PC-9 (cell line): Measurements from ENCODE around the gene KIAA0040. TPM values are rescaled to one million over a fixed set of nuclear protein-coding genes. Genes with fewer than 3 reads are reported as not detected.

Source experiments
- BruUV-seq: library from RNA; stranded (reverse); fragments of 400-500 nt; replicated peaks from 2 replicates; lab custom pipeline; 2021; lab: Mats Ljungman, UMichigan
- CTCF ChIA-PET: fragments of 300-600 bp; sonication (Branson Sonifier 250); formaldehyde crosslinking; loops from one replicate; lab custom pipeline; 2022; ENCODE audit warnings: antibody characterized with exemption; lab: Charles Lee
- POLR2A ChIA-PET: fragments of 300-600 bp; sonication (Branson Sonifier 250); formaldehyde crosslinking; loops from one replicate; lab custom pipeline; 2022; ENCODE audit warnings: antibody characterized with exemption; ENCODE audit not compliant: unreplicated experiment; lab: Charles Lee
- DNase-seq, 2 experiments: peaks; one replicate each; pipeline versions ENCODE4 v3.0.0 to v3.0.0-alpha.2; 2015 to 2022; ENCODE audit warnings: mixed read lengths in 1 of 2
- H2AFZ ChIP-seq: fragments of 200-600 bp; sonication (generic); 2 replicates; pipeline ENCODE4 v1.8.1; 2017; ENCODE audit warnings: antibody characterized with exemption
- H3F3A ChIP-seq: fragments of 200-600 bp; sonication (generic); 2 replicates; pipeline ENCODE4 v1.8.1; 2017; ENCODE audit warnings: antibody characterized with exemption, mild to moderate bottlenecking, low read depth; ENCODE audit not compliant: insufficient read depth
- H3K27ac ChIP-seq: fragments of 200-600 bp; sonication (generic); 2 replicates; pipeline ENCODE4 v1.6.1; 2016; ENCODE audit warnings: mixed run types
- H3K27me3 ChIP-seq: fragments of 200-600 bp; sonication (generic); 2 replicates; pipeline ENCODE4 v1.6.1; 2016; ENCODE audit warnings: low read depth, mixed run types; ENCODE audit not compliant: insufficient read depth
- H3K36me3 ChIP-seq: fragments of 200-600 bp; sonication (generic); 2 replicates; pipeline ENCODE4 v1.6.1; 2016; ENCODE audit warnings: low read depth, mixed run types
- H3K4me1 ChIP-seq: fragments of 200-600 bp; sonication (generic); replicated peaks from 2 replicates; pipeline ENCODE4 v1.6.1; 2016; ENCODE audit warnings: mixed run types; ENCODE audit not compliant: insufficient read depth
- H3K4me2 ChIP-seq: fragments of 200-600 bp; sonication (generic); 2 replicates; pipeline ENCODE4 v1.6.1; 2017; ENCODE audit warnings: mixed run types
- H3K4me3 ChIP-seq: fragments of 200-600 bp; sonication (generic); 2 replicates; pipeline ENCODE4 v1.6.1; 2016; ENCODE audit warnings: mixed run types
- H3K79me2 ChIP-seq: fragments of 200-600 bp; sonication (generic); 2 replicates; pipeline ENCODE4 v1.6.1; 2017; ENCODE audit warnings: low read depth, mixed run types
- H3K9me2 ChIP-seq: fragments of 200-600 bp; sonication (generic); 2 replicates; pipeline ENCODE4 v1.8.1; 2017; ENCODE audit warnings: mild to moderate bottlenecking; ENCODE audit not compliant: insufficient read depth
- H3K9me3 ChIP-seq: fragments of 200-600 bp; sonication (generic); 2 replicates; pipeline ENCODE4 v1.8.1; 2016; ENCODE audit warnings: low read depth; ENCODE audit not compliant: insufficient read depth
- H4K20me1 ChIP-seq: fragments of 200-600 bp; sonication (generic); 2 replicates; pipeline ENCODE4 v1.8.1; 2017; ENCODE audit not compliant: insufficient read depth
- EZH2 ChIP-seq: fragments of 200-600 bp; sonication (generic); IDR thresholded peaks from 2 replicates; pipeline ENCODE4 v1.8.0; 2017; ENCODE audit warnings: antibody characterized with exemption, low read depth
- intact Hi-C: fragments of 100-400 bp; cut with micrococcal nuclease; formaldehyde crosslinking; loops from one replicate; pipeline ENCODE4 v1.10.0; 2022; ENCODE audit not compliant: unreplicated experiment
- total RNA-seq: library from RNA; stranded (reverse); gene quantifications from 2 replicates; pipeline ENCODE4 v1.2.3, GENCODE V29; 2021
- TF ChIP-seq, protein P1 (sequence below): fragments of 200-600 bp; sonication (generic); conservative IDR thresholded peaks from 2 replicates; pipeline ENCODE4 v1.6.1; 2017; ENCODE audit warnings: mixed run types, antibody characterized with exemption, mild to moderate bottlenecking, moderate library complexity

Gene KIAA0040
- total RNA-seq, 1 experiment from 2014 or later = 8.8 TPM

DNA sequence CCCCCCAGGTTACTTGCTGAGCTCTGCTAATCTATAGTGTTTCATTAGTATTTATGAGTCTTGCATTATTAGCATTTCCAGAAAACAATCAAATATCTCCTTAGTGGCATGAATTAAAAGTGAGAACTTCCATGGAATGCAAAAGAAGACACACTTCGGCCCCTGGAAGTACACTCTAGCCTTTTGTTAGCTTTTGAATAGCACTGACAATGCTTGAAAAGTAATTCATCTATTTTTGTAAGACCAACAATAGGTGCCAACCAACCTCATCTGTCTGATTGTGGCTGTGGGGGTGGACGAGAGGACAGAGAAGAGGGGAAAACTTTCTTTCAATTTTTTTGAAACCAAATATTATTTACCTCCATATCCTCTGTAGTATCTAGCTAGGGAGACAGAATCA, 27.8 kb downstream of the KIAA0040 start:
- Histone ChIP-seq H3K9me2 (no peaks in the 10 kb centered on the region), H2AFZ (no peak overlapping the region), H3K4me1 (peaks cover 9% of the 10 kb centered on the region), H3F3A (peaks cover 10% of the 10 kb centered on the region; the same call in 1 of the 2 replicates), H3K27ac (no peak overlapping the region), H3K4me3 (no peak overlapping the region), H3K9me3 (no peaks in the 10 kb centered on the region), H3K27me3 (no peaks in the 10 kb centered on the region), H3K36me3 (no peaks in the 10 kb centered on the region), H3K4me2 (no peak overlapping the region), H4K20me1 (no peaks in the 10 kb centered on the region), H3K79me2 (no peaks in the 10 kb centered on the region)
- TF ChIP-seq, protein P1, sequence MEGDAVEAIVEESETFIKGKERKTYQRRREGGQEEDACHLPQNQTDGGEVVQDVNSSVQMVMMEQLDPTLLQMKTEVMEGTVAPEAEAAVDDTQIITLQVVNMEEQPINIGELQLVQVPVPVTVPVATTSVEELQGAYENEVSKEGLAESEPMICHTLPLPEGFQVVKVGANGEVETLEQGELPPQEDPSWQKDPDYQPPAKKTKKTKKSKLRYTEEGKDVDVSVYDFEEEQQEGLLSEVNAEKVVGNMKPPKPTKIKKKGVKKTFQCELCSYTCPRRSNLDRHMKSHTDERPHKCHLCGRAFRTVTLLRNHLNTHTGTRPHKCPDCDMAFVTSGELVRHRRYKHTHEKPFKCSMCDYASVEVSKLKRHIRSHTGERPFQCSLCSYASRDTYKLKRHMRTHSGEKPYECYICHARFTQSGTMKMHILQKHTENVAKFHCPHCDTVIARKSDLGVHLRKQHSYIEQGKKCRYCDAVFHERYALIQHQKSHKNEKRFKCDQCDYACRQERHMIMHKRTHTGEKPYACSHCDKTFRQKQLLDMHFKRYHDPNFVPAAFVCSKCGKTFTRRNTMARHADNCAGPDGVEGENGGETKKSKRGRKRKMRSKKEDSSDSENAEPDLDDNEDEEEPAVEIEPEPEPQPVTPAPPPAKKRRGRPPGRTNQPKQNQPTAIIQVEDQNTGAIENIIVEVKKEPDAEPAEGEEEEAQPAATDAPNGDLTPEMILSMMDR = no peak
- TF ChIP-seq EZH2 = no peak
- ChIA-PET POLR2A (no interaction called here), CTCF (no interaction called here)
- no peak for DNase-seq
- BruUV-seq = no TSS peak
- intact Hi-C loops = no loop called here

DNA sequence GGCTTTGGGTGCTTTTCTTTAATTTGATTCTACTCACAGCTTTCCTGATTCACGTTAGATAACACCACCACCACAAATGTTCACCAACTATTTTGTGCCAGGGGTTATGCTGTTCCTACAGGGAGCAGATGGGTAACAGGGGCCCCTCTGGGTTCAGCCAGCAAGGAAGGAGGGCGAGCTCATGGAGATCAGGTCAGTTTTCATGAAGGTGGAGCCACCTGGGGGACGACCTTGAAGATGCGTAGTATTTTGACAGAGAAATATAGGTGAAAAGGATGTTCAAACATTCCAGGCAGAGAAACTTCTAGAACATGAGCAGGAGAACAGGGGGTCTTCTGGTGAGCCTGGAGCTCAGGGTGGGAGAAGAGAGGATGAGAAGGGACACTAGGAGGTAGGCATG, 28.9 kb downstream of the KIAA0040 start:
- H3K36me3 ChIP-seq = no peaks in the 10 kb centered on the region
- no peak overlapping the region for H3K27ac ChIP-seq
- no TSS peak for BruUV-seq
- no peaks in the 10 kb centered on the region for H4K20me1 ChIP-seq
- H3K9me3 ChIP-seq = no peaks in the 10 kb centered on the region
- no peaks in the 10 kb centered on the region for H3K79me2 ChIP-seq
- ChIA-PET CTCF (no interaction called here), POLR2A (interaction anchor here (0.6 kb wide), 1 partner anchor 29 kb away, joined by 4 read pairs; no protein-coding TSS in a partner anchor)
- no peak overlapping the region for H2AFZ ChIP-seq
- no peaks in the 10 kb centered on the region for H3K4me1 ChIP-seq
- H3K4me2 ChIP-seq = no peak overlapping the region
- no peaks in the 10 kb centered on the region for H3K27me3 ChIP-seq
- TF ChIP-seq EZH2 = no peak
- intact Hi-C loops = no loop called here
- no peak for DNase-seq
- no peak overlapping the region for H3K4me3 ChIP-seq
- H3F3A ChIP-seq = no peaks in the 10 kb centered on the region
- no peaks in the 10 kb centered on the region for H3K9me2 ChIP-seq

DNA sequence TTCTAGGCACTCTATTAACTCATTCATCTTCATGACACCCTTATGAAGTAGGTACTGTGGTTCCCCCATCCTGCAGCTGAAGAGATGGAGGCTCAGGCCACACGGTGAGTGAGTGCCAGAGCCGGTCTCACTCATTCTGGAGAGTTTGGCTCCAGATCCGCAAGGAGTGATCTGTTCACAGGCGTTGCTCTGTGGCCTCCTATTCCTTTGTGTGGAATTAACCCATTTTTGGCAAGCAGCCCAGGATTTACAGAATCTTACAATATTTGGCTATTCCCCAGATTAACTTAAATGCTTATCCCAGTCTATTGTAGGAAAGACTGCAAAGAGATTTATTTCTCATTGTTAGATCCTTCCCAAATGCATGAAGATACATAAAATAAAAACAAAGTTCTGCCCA, 29.6 kb downstream of the KIAA0040 start:
- no TSS peak for BruUV-seq
- no peaks in the 10 kb centered on the region for H3K9me3 ChIP-seq

More for the DNA sequence above, 29.6 kb downstream of the KIAA0040 start:
- Histone ChIP-seq H3K4me1 (0 out of 2 replicates have a peak, but pooled peaks cover under 1% of the 10 kb centered on the region), H3K27ac (no peak overlapping the region), H3K36me3 (no peaks in the 10 kb centered on the region), H3K27me3 (no peaks in the 10 kb centered on the region), H3K79me2 (no peaks in the 10 kb centered on the region), H2AFZ (no peak overlapping the region), H3F3A (no peaks in the 10 kb centered on the region), H4K20me1 (no peaks in the 10 kb centered on the region), H3K4me3 (no peak overlapping the region), H3K9me2 (no peaks in the 10 kb centered on the region), H3K4me2 (no peak overlapping the region)
- TF ChIP-seq EZH2 = no peak
- TF ChIP-seq, protein P1 = no peak
- ChIA-PET POLR2A (no interaction called here), CTCF (no interaction called here)
- no peak for DNase-seq
- intact Hi-C loops = no loop called here
